Kidney epithelial cell (primary cell): Measurements from ENCODE around the gene OR5A2. TPM values are rescaled to one million over a fixed set of nuclear protein-coding genes. Genes with fewer than 3 reads are reported as not detected.
"Not testable (repeated sequence)": the region's sequence is repeated elsewhere in the genome, so short reads cannot be mapped to it uniquely, and the experiment has no call there.

ENCODE experiments used
- DNase-seq: peaks from one replicate; pipeline ENCODE4 v3.0.0-alpha.2; 2010; ENCODE audit warnings: low read depth
- H3K27me3 ChIP-seq: 2 replicates; pipeline ENCODE4 v1.6.0; 2011; ENCODE audit warnings: low read length; ENCODE audit not compliant: control insufficient read depth, insufficient read depth
- H3K36me3 ChIP-seq: 2 replicates; pipeline ENCODE4 v1.5.1; 2011; ENCODE audit warnings: low read length; ENCODE audit not compliant: control insufficient read depth, insufficient read depth
- H3K4me3 ChIP-seq: 2 replicates; pipeline ENCODE4 v1.5.1; 2011; ENCODE audit warnings: low read depth, mild to moderate bottlenecking, control low read depth, low read length
- CTCF ChIP-seq: IDR thresholded peaks from 2 replicates; pipeline ENCODE4 v1.5.1; 2011; ENCODE audit warnings: mild to moderate bottlenecking, moderate library complexity, low read length, control low read depth, inconsistent platforms; ENCODE audit not compliant: insufficient read depth, poor library complexity, severe bottlenecking
- total RNA-seq: library from RNA; depleted of rRNA; stranded (reverse); fragments of >200 nt; gene quantifications from 2 replicates; pipeline ENCODE4 v1.2.3, GENCODE V29; 2015

OR5A2 gene
- total RNA-seq, 1 donor from 2014 or later, result not detected

- no peak for TF ChIP-seq CTCF
- Histone ChIP-seq H3K4me3 (no peak overlapping the region), H3K27me3 (no peaks in the 10 kb centered on the region), H3K36me3 (no peaks in the 10 kb centered on the region)
- DNase-seq, result no peak
Measured at GRCh38 chr11:59448484-59448883, 22.3 kb upstream of the OR5A2 start.

- not testable (repeated sequence) for H3K4me3 ChIP-seq, H3K36me3 ChIP-seq, H3K27me3 ChIP-seq, DNase-seq
Measured at GRCh38 chr11:59445624-59446023, 19.4 kb upstream of the OR5A2 start.

GRCh38 chr11:59437770-59438169, 11.6 kb upstream of the OR5A2 start:
- H3K36me3 ChIP-seq, result no peaks in the 10 kb centered on the region
- no peak overlapping the region for H3K4me3 ChIP-seq
- no peak for TF ChIP-seq CTCF
- DNase-seq, result no peak
- H3K27me3 ChIP-seq, result no peaks in the 10 kb centered on the region

GRCh38 chr11:59436169-59436568, 10.0 kb upstream of the OR5A2 start, which contains the start of gene OR5A1:
Gene OR5A1 (plus strand): TSS chr11:59436469. CDS start chr11:59443169, 6,700 bp downstream.
- no peaks in the 10 kb centered on the region for H3K27me3 ChIP-seq
- no peak within 1 kb of the TSS for H3K4me3 ChIP-seq
- no peak for TF ChIP-seq CTCF
- no peaks in the 10 kb centered on the region for H3K36me3 ChIP-seq
- no peak for DNase-seq

GRCh38 chr11:59429924-59430516, 3.8 kb upstream of the OR5A2 start:
- DNase-seq, result peak; percentile 2
- Histone ChIP-seq H3K27me3 (no peaks in the 10 kb centered on the region), H3K36me3 (no peaks in the 10 kb centered on the region), H3K4me3 (no peak overlapping the region)
- TF ChIP-seq CTCF, result peak; percentile 69

- TF ChIP-seq CTCF, result no peak
- H3K4me3 ChIP-seq, result no peak overlapping the region
- no peaks in the 10 kb centered on the region for H3K36me3 ChIP-seq
- H3K27me3 ChIP-seq, result no peaks in the 10 kb centered on the region
- DNase-seq, result no peak
Measured at GRCh38 chr11:59427068-59427382, 812 bp upstream of the OR5A2 start.
